Mucosa of rectum (tissue), 2 donors: ENCODE results near the gene OR10K1.

Source experiments
- H3K27ac ChIP-seq, 2 donors: one replicate each; pipeline ENCODE4 v1.7.0; 2013; ENCODE audit warnings: inconsistent platforms in 2 of 2, low read depth in 2 of 2, low read length in 2 of 2
- H3K27me3 ChIP-seq, 2 donors: one replicate each; pipeline ENCODE4 v1.7.0; 2013; ENCODE audit warnings: low read length in 2 of 2; ENCODE audit not compliant: control insufficient read depth in 2 of 2, insufficient read depth in 2 of 2
- H3K36me3 ChIP-seq, 2 donors: one replicate each; pipeline ENCODE4 v1.7.0; 2013; ENCODE audit warnings: low read length in 2 of 2; ENCODE audit not compliant: control insufficient read depth in 2 of 2, insufficient read depth in 2 of 2
- H3K4me1 ChIP-seq, 2 donors: one replicate each; pipeline ENCODE4 v1.7.0; 2013; ENCODE audit warnings: low read length in 2 of 2, mild to moderate bottlenecking in 1 of 2; ENCODE audit not compliant: control insufficient read depth in 2 of 2, insufficient read depth in 2 of 2
- H3K4me3 ChIP-seq, 2 donors: one replicate each; pipeline ENCODE4 v1.7.0; 2013; ENCODE audit warnings: low read length in 2 of 2
- H3K9ac ChIP-seq, 2 donors: one replicate each; pipeline ENCODE4 v1.7.0; 2013; ENCODE audit warnings: low read length in 2 of 2, low read depth in 1 of 2, mild to moderate bottlenecking in 1 of 2
- H3K9me3 ChIP-seq, 2 donors: one replicate each; pipeline ENCODE4 v1.7.0; 2013; ENCODE audit warnings: low read length in 2 of 2; ENCODE audit not compliant: control insufficient read depth in 2 of 2
- donor health status: healthy.
- donor health status: Normal muscosa, but diverticular disease.

The OR10K1 gene

GRCh38 chr1:158457246-158457645 lies 4.4 kb upstream of the OR10K1 start:
- H3K36me3 ChIP-seq = no peaks in the 10 kb centered on the region
- H3K9me3 ChIP-seq = no peaks in the 10 kb centered on the region
- H3K27me3 ChIP-seq = no peaks in the 10 kb centered on the region
- H3K9ac ChIP-seq = no peak overlapping the region
- no peak overlapping the region for H3K4me3 ChIP-seq
- H3K27ac ChIP-seq = no peak overlapping the region
- H3K4me1 ChIP-seq = no peaks in the 10 kb centered on the region

- Histone ChIP-seq H3K27ac (no peak overlapping the region), H3K36me3 (no peaks in the 10 kb centered on the region), H3K9ac (no peak overlapping the region), H3K4me3 (no peak overlapping the region), H3K4me1 (no peaks in the 10 kb centered on the region), H3K27me3 (no peaks in the 10 kb centered on the region), H3K9me3 (no peaks in the 10 kb centered on the region)
Measured at GRCh38 chr1:158458263-158458662, 3.4 kb upstream of the OR10K1 start.

- Histone ChIP-seq H3K9ac (no peak within 1 kb of the TSS), H3K27me3 (no peaks in the 10 kb centered on the region), H3K4me3 (no peak within 1 kb of the TSS), H3K27ac (no peak within 1 kb of the TSS), H3K4me1 (no peaks in the 10 kb centered on the region), H3K9me3 (no peaks in the 10 kb centered on the region), H3K36me3 (no peaks in the 10 kb centered on the region)
Measured at GRCh38 chr1:158471920-158472319, 10.3 kb downstream of the OR10K1 start, which contains the start of gene OR10R2. Gene OR10R2, plus strand, starts transcription at chr1:158472220. Its CDS starts 106 bp downstream, at chr1:158472326.

GRCh38 chr1:158485455-158485854 lies 23.8 kb downstream of the OR10K1 start:
- no peak overlapping the region for H3K9ac ChIP-seq
- H3K36me3 ChIP-seq = no peaks in the 10 kb centered on the region
- H3K27ac ChIP-seq = no peak overlapping the region
- no peaks in the 10 kb centered on the region for H3K9me3 ChIP-seq
- no peaks in the 10 kb centered on the region for H3K4me1 ChIP-seq
- no peak overlapping the region for H3K4me3 ChIP-seq
- no peaks in the 10 kb centered on the region for H3K27me3 ChIP-seq

- Histone ChIP-seq H3K4me3 (no peak overlapping the region), H3K27ac (no peak overlapping the region), H3K9ac (no peak overlapping the region), H3K36me3 (no peaks in the 10 kb centered on the region), H3K4me1 (no peaks in the 10 kb centered on the region), H3K27me3 (no peaks in the 10 kb centered on the region), H3K9me3 (no peaks in the 10 kb centered on the region)
Measured at GRCh38 chr1:158491316-158491715, 29.7 kb downstream of the OR10K1 start.

GRCh38 chr1:158493054-158493453 lies 31.4 kb downstream of the OR10K1 start:
- H3K9me3 ChIP-seq = no peaks in the 10 kb centered on the region
- H3K4me1 ChIP-seq = no peaks in the 10 kb centered on the region
- no peak overlapping the region for H3K4me3 ChIP-seq
- H3K9ac ChIP-seq = no peak overlapping the region
- H3K36me3 ChIP-seq = no peaks in the 10 kb centered on the region
- H3K27ac ChIP-seq = no peak overlapping the region
- no peaks in the 10 kb centered on the region for H3K27me3 ChIP-seq

- no peaks in the 10 kb centered on the region for H3K9me3 ChIP-seq
- no peak overlapping the region for H3K4me3 ChIP-seq
- H3K4me1 ChIP-seq = no peaks in the 10 kb centered on the region
- no peaks in the 10 kb centered on the region for H3K27me3 ChIP-seq
- no peak overlapping the region for H3K9ac ChIP-seq
- H3K36me3 ChIP-seq = no peaks in the 10 kb centered on the region
- no peak overlapping the region for H3K27ac ChIP-seq
Measured at GRCh38 chr1:158494796-158495195, 33.2 kb downstream of the OR10K1 start.

GRCh38 chr1:158496374-158496773 lies 34.7 kb downstream of the OR10K1 start:
- Histone ChIP-seq H3K27ac (no peak overlapping the region), H3K9me3 (no peaks in the 10 kb centered on the region), H3K9ac (no peak overlapping the region), H3K4me3 (no peak overlapping the region), H3K36me3 (no peaks in the 10 kb centered on the region), H3K4me1 (no peaks in the 10 kb centered on the region), H3K27me3 (no peaks in the 10 kb centered on the region)

- no peaks in the 10 kb centered on the region for H3K27me3 ChIP-seq
- no peaks in the 10 kb centered on the region for H3K9me3 ChIP-seq
Measured at GRCh38 chr1:158506369-158506987, 44.8 kb downstream of the OR10K1 start.

GRCh38 chr1:158507511-158507910 lies 45.9 kb downstream of the OR10K1 start:
- Histone ChIP-seq H3K9me3 (no peaks in the 10 kb centered on the region), H3K4me3 (no peak overlapping the region), H3K9ac (no peak overlapping the region), H3K27me3 (no peaks in the 10 kb centered on the region), H3K36me3 (no peaks in the 10 kb centered on the region), H3K27ac (no peak overlapping the region), H3K4me1 (no peaks in the 10 kb centered on the region)

More at GRCh38 chr1:158506369-158506987, 44.8 kb downstream of the OR10K1 start:
- H3K4me3 ChIP-seq = no peak overlapping the region
- no peak overlapping the region for H3K27ac ChIP-seq
- no peaks in the 10 kb centered on the region for H3K36me3 ChIP-seq
- H3K9ac ChIP-seq = no peak overlapping the region
- H3K4me1 ChIP-seq = no peaks in the 10 kb centered on the region
